ENCODE data around the gene CCDC89. TPM values are rescaled to one million over a fixed set of nuclear protein-coding genes. Genes with fewer than 3 reads are reported as not detected.

CCDC89 gene
- total and polyA plus RNA-seq, 2 of the 4 experiments (the other 2 are of a cell fraction), result 4.0 to 7.9 TPM

DNA sequence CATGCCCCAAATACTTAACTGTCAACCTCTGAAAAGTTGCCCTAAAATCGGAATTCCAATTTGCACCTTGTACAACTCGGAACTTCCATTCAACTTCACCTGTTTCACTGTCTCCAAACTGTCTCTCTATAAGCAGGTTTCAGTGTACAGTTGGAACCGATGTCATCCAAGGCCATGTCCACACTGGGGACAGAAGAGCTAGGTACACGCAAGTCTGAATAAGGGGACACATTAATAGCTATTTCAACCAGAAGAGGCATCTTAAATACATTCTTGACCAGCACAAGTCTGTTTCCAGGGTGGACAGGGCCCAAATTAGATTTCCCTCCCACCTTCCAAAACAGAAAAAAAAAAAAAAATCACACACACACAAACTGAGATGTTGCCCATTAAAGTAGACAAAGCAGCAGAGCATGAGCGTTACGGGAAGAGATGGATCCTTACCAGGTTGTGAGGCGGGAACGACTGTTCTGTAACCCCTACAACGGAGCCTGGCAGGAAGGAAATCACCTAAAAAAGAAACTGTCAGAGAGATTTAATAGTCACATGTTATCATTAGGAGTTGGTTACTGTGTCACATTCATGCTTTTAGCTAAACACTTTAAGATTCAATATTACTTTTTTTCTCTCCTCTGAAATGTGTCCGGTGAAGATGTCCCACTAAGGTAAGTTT lies 22.8 kb downstream of the CCDC89 start:
- Histone ChIP-seq H2BK20ac (ENCODE audit: low read depth, low read length) (no peak overlapping the region), H3K4ac (ENCODE audit: low read depth, low read length) (peak overlapping the region; percentile 64), H4K20me1 (ENCODE audit: insufficient read depth, low read length) (peaks cover 44% of the 10 kb centered on the region), H3K9ac (ENCODE audit: low read depth, low read length) (peak overlapping the region; percentile 95), H2BK5ac (ENCODE audit: low read depth, low read length, poor library complexity, severe bottlenecking) (peak overlapping the region; percentile 84), H2AK5ac (ENCODE audit: low read depth, low read length) (peak overlapping the region; percentile 77; the same call in 1 of the 2 replicates), H3K27me3 (ENCODE audit: control insufficient read depth, insufficient read depth, low read length) (no peaks in the 10 kb centered on the region), H3K4me3 (ENCODE audit: insufficient read depth, low read depth, low read length) (peak overlapping the region; percentile 96), H3K23ac (ENCODE audit: low read depth, low read length) (peak overlapping the region; percentile 99), H2AK9ac (replicated peaks; ENCODE audit: low read depth, low read length, poor library complexity) (peak overlapping the region; percentile 99), H3K9me1 (ENCODE audit: insufficient read depth, low read length) (no peaks in the 10 kb centered on the region), H2BK15ac (ENCODE audit: low read depth, low read length) (no peak overlapping the region), H4K5ac (ENCODE audit: low read depth, low read length) (no peak overlapping the region), H3K4me1 (ENCODE audit: control insufficient read depth, insufficient read depth, low read length) (no peaks in the 10 kb centered on the region; the same call in 1 of the 2 replicates), H3K36me3 (ENCODE audit: control insufficient read depth, insufficient read depth, low read length) (peaks cover 4% of the 10 kb centered on the region), H4K91ac (ENCODE audit: insufficient read depth, low read depth, low read length) (no peak overlapping the region), H3K9me3 (ENCODE audit: control insufficient read depth, insufficient read depth, low read length) (no peaks in the 10 kb centered on the region), H3K14ac (replicated peaks; ENCODE audit: low read depth, low read length) (peak overlapping the region; percentile 94), H2BK120ac (ENCODE audit: low read depth, low read length) (no peak overlapping the region), H3K18ac (ENCODE audit: low read depth, low read length) (peak overlapping the region; percentile 10; the same call in 1 of the 2 replicates), H3K27ac (ENCODE audit: insufficient read depth, low read length) (peak overlapping the region; percentile 85), H3K4me2 (ENCODE audit: low read depth, low read length) (peak overlapping the region; percentile 97), H2AFZ (replicated peaks; ENCODE audit: low read length, poor library complexity) (no peak overlapping the region), H3K79me1 (ENCODE audit: low read depth in 1 of 2, low read length in 2 of 2) (peaks cover 0 to 22% of the 10 kb centered on the region in 2 experiments; a peak in 3 of 4 replicates), H3K56ac (ENCODE audit: extremely low read depth, insufficient read depth, low read length) (peak overlapping the region; percentile 61; the same call in 1 of the 2 replicates), H4K8ac (ENCODE audit: low read depth in 2 of 2, low read length in 2 of 2) (no peak overlapping the region)
- 0% methylated on average over 1 of the region's 10 CpGs; no CpG with 5 or more reads in 1 of the 2 experiments for WGBS, 2 experiments (ENCODE audit: extremely low coverage in 2 of 2, insufficient read length in 1 of 2)
- intact Hi-C loops (cut with micrococcal nuclease), result no loop called here
- BruUV-seq (replicated peaks), result TSS peak; percentile 38
- POLR2A ChIA-PET (ENCODE audit: unreplicated experiment), result no interaction called here
- ATAC-seq (ENCODE audit: low read depth) (no peak), DNase-seq (no peak)
- CTCF ChIA-PET, result interaction anchor here (0.7 kb wide), 2 partner anchors 18 to 27 kb away, joined by 3 read pairs; no protein-coding TSS in a partner anchor
- in situ Hi-C loops (cut with MboI; ENCODE audit: low sequenced_read_pairs), result no loop called here
- dilution Hi-C loops (cut with HindIII; ENCODE audit: low sequenced_read_pairs, unreplicated experiment), result no loop called here
- TF ChIP-seq MAZ (IDR thresholded peaks at IDR 0.05; ENCODE audit: borderline replicate concordance, low read depth, low read length) (no peak), FOS (IDR thresholded peaks at IDR 0.05; ENCODE audit: low read depth, low read length) (no peak), BHLHE40 (IDR thresholded peaks at IDR 0.05; ENCODE audit: low read depth, low read length) (no peak), RAD21 (IDR thresholded peaks at IDR 0.05; ENCODE audit: low read length) (no peak), SMC3 (IDR thresholded peaks at IDR 0.05; ENCODE audit: low read depth, low read length) (no peak), CHD1 (IDR thresholded peaks at IDR 0.05; ENCODE audit: low read depth, low read length) (no peak), NFE2L2 (IDR thresholded peaks at IDR 0.05; ENCODE audit: low read depth, low read length) (no peak), MXI1 (IDR thresholded peaks at IDR 0.05; ENCODE audit: borderline replicate concordance, low read depth, low read length) (no peak), RFX5 (IDR thresholded peaks at IDR 0.05; ENCODE audit: low read depth, low read length) (no peak), CEBPB (IDR thresholded peaks at IDR 0.05; ENCODE audit: low read depth, low read length) (no peak), POLR2A (IDR thresholded peaks at IDR 0.05; ENCODE audit: low read depth, low read length) (no peak), MAFK (IDR thresholded peaks at IDR 0.05; ENCODE audit: low read depth, low read length) (no peak)
- TF ChIP-seq, protein P1, sequence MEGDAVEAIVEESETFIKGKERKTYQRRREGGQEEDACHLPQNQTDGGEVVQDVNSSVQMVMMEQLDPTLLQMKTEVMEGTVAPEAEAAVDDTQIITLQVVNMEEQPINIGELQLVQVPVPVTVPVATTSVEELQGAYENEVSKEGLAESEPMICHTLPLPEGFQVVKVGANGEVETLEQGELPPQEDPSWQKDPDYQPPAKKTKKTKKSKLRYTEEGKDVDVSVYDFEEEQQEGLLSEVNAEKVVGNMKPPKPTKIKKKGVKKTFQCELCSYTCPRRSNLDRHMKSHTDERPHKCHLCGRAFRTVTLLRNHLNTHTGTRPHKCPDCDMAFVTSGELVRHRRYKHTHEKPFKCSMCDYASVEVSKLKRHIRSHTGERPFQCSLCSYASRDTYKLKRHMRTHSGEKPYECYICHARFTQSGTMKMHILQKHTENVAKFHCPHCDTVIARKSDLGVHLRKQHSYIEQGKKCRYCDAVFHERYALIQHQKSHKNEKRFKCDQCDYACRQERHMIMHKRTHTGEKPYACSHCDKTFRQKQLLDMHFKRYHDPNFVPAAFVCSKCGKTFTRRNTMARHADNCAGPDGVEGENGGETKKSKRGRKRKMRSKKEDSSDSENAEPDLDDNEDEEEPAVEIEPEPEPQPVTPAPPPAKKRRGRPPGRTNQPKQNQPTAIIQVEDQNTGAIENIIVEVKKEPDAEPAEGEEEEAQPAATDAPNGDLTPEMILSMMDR (conservative IDR thresholded peaks at IDR 0.05; ENCODE audit: low read depth, low read length), result no peak
- TF ChIP-seq, protein P2, sequence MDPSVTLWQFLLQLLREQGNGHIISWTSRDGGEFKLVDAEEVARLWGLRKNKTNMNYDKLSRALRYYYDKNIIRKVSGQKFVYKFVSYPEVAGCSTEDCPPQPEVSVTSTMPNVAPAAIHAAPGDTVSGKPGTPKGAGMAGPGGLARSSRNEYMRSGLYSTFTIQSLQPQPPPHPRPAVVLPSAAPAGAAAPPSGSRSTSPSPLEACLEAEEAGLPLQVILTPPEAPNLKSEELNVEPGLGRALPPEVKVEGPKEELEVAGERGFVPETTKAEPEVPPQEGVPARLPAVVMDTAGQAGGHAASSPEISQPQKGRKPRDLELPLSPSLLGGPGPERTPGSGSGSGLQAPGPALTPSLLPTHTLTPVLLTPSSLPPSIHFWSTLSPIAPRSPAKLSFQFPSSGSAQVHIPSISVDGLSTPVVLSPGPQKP (IDR thresholded peaks at IDR 0.05; ENCODE audit: borderline replicate concordance, low read depth, low read length), result no peak
- TF ChIP-seq, protein P3, sequence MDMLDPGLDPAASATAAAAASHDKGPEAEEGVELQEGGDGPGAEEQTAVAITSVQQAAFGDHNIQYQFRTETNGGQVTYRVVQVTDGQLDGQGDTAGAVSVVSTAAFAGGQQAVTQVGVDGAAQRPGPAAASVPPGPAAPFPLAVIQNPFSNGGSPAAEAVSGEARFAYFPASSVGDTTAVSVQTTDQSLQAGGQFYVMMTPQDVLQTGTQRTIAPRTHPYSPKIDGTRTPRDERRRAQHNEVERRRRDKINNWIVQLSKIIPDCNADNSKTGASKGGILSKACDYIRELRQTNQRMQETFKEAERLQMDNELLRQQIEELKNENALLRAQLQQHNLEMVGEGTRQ (IDR thresholded peaks at IDR 0.05; ENCODE audit: low read depth, low read length), result no peak

Measured in IMR-90 (cell line).